Amygdala (tissue), 56 donors: ENCODE measurements around the gene CSGALNACT2.

Experiments used
- DNase-seq, 56 donors: peaks; one replicate each; lab custom pipeline; 2025; lab: John Stamatoyannopoulos, UW

The CSGALNACT2 gene

DNA sequence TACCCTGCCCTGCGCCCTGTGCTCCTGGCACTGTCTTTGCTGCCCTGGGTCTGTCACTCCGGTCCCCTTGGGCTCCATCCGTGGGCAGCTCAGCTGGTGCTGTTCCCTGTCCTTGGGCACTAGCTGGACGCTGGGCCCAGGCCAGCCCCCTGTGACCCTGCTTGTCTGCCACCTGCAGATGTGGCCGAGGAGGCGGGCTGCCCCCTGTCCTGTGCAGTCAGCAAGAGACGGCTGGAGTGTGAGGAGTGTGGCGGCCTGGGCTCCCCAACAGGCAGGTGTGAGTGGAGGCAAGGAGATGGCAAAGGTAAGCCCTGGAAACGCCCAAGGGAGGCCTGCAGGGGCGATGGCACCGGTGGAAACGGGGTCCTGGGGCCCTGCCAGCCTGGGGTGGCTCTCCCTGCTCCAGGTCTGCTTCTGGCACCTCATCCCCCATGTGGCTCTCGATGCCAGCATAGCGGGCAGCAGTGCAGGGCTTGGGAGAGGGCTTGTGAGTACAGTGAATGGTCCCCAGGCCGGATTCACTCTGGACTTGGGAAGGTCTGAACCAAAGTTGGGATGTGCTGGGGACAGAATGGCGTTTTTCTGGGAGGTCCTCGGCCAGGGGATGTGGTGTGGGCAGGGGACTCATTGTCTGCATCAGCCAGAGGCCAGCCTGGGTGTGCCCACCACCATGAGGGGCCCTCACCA lies 26.2 kb upstream of the CSGALNACT2 start:
- DNase-seq: no peak

DNA sequence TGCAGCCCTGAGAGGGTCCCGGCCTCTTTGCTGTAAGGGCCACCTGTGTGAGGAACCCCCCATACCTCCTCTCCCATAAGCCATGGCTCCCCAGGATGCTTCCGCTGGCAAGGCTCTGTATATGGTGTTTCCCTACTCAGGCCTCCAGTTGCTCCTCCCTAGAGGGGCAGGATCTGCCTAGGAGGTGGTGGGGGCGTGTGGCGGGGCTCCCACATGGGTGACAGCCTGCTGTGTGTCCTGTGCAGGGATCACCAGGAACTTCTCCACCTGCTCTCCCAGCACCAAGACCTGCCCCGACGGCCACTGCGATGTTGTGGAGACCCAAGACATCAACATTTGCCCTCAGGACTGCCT lies 25.7 kb upstream of the CSGALNACT2 start:
- no peak for DNase-seq

DNA sequence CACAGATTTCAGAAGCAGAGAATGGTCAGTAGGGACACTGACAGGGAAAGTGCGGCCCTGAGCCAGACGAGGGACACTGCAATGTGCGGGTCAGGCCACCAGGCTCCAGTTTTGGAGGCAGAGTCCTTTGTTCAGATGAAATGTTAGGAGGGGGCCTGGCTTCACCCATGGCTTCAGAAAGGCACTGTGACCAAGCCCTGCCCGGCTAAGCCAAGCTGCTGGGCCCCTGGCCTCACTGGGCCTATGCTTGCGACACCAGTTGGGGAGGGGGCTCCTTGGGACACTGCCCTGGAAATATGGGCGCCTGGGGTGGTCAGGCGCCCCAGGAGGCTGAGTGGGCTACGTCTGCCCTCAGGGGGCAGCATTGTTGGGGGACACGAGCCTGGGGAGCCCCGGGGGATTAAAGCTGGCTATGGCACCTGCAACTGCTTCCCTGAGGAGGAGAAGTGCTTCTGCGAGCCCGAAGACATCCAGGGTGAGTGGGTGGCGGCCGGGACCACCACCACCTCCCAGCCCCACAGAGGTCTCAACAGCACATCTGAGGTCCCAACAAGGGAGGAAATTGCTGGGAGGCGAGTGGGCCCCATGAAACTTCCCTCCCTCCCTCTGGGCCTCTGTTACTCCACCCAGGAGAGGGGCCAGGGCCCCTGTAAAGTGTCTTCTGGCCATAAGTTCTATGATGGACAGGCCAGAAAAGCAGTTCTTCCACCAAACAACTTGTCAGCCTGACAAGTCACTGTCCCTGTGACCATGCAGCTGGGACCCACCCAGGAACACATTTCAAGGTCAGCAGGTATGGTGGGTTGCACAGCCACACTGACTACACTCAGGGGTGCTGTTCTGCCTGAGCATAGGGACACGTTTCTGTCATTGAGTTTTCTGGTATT lies 24.8 kb upstream of the CSGALNACT2 start:
- no peak for DNase-seq

DNA sequence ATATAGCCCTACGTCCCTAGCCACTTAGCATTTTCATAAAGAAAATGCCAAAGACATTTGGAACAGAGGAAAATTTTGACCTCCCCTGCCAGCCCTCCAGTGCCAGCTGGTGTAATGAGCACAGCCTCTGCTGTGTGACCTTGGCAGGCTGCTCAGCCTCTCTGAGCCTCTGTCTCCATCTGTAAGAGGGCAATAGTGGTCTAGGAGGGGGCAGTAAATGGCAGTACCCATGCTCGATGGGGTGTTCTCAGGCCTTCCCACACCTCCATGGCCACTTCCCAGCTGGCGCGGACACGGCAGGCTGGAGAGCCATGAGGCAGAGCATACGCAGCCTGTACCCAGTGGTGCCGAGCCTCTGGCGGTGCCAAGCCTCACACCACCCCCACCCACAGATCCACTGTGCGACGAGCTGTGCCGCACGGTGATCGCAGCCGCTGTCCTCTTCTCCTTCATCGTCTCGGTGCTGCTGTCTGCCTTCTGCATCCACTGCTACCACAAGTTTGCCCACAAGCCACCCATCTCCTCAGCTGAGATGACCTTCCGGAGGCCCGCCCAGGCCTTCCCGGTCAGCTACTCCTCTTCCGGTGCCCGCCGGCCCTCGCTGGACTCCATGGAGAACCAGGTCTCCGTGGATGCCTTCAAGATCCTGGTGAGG lies 24.0 kb upstream of the CSGALNACT2 start:
- no peak for DNase-seq

DNA sequence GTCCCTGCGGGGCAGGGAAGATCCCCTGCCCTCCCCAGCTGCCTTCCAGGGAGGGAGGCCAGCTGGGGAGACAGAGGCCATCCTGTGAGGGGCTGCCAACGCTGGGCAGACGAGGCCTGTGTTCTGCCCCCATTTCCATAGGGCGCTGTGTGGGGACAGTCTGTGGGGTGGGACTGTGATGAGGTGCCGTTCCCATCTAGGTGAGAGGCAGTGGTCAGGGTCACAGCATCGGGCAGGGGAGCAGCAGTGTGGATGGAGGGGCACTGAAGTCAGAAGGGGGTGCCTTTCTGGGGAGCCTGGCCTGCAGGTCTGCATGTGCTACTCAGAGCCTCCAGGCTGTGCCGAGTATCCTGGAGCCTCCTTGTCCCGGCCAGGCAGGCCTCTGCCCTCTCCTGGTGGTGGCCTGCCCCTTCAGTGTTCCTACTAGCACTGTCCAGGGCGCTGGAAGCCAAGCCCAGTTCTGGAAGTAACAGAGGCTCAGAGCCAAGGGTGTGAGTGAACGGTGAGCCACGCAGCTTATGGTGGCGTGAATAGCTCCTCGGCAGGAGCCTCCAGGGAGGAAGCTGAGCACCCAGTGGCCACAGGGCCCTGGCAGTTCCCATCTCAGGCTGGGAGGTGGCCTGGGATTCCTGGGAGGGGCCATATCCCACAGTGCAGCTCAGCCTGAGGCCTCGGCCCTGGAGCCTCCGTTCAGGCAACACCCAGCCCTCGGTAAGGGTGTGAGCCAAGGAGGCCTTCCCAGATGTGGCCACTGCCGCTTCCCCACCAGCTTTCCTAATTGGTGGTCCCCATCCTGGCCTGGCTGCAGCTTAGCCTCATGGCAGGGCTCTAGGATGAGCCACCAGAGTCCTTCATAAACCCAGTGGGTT lies 23.3 kb upstream of the CSGALNACT2 start:
- DNase-seq: no peak

DNA sequence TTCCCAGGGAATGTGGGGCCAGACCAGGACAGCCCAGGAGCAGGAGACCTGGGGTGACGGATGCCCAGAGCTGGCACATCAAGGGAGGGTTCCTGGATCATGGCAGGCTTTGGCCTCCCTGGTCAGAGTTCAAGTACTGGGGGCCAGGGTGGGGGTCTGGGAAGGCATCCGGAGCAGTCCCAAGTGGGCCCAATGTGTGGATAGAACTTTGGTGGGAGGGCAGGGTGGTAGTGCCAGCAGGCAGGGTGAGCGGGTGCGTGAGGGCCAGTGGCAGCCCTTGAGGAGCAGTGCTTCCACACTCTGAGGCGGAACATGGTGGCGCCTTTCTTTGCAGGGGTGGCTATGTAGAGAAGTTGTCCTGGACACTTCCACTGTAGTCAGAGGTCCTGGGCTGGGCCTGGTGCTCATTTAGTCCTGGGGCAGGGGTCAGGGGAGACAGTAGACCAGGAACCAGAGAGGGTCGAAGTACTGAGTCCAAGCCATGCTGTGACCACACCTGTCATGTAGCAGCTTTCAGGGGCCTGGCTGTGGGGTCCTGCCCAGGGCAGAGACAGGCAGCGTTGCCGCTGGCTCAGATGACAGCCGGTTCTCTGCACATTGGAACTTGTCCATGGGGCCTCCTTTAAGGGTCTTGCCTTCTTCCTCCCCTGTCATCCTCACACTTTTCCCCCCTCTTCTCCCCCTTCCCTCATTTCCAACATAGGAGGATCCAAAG lies 22.2 kb upstream of the CSGALNACT2 start:
- no peak for DNase-seq

DNA sequence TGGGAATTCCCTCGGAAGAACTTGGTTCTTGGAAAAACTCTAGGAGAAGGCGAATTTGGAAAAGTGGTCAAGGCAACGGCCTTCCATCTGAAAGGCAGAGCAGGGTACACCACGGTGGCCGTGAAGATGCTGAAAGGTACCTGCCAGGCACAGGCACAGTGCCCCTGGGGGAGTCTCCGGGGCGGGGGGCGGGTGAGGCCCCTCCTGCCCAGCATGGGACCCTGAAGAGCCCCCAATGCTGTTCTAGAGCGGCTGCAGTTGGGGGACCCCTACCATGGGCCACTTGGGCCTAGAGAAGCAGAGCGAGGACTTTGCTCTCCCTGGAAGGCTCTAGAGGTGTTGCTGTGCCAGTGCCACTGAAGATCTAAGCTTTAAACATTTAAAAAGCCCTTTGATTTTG lies 21.6 kb upstream of the CSGALNACT2 start:
- no peak for DNase-seq

DNA sequence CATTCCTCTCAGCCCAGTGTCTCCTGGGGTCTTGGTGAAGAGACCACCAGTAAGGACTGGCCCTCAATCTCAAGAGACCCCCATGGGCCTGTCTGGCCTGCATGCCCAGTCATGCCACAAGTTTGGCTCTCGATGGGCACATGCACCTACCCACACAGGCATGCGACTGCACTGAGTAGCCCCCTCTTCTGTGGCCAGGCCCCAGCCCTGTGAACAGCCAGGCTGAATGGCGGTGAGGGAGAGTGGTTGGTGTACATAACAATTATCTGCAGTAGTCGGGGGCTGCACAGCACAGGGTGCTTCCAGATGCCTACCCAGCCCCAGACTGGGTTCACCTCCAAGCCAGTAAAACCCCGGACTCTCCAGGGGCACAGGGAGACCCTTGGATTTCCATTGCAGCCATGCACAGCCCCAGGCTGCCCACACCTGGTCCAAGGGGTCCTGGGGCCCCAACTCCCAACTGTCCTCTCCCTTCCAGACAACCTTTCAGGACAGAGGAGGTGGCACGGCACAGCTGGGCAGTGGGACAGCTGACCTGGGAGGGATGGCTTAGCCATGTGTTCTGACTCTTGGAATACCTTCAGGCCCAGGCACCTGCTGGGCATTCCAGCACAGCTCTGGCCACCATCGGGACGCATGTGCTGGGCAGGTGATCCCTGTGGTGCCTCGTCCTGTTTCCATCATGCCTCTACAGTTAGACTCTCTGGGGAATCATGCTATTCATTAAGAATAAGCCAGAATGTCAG lies 21.0 kb upstream of the CSGALNACT2 start:
- no peak for DNase-seq

DNA sequence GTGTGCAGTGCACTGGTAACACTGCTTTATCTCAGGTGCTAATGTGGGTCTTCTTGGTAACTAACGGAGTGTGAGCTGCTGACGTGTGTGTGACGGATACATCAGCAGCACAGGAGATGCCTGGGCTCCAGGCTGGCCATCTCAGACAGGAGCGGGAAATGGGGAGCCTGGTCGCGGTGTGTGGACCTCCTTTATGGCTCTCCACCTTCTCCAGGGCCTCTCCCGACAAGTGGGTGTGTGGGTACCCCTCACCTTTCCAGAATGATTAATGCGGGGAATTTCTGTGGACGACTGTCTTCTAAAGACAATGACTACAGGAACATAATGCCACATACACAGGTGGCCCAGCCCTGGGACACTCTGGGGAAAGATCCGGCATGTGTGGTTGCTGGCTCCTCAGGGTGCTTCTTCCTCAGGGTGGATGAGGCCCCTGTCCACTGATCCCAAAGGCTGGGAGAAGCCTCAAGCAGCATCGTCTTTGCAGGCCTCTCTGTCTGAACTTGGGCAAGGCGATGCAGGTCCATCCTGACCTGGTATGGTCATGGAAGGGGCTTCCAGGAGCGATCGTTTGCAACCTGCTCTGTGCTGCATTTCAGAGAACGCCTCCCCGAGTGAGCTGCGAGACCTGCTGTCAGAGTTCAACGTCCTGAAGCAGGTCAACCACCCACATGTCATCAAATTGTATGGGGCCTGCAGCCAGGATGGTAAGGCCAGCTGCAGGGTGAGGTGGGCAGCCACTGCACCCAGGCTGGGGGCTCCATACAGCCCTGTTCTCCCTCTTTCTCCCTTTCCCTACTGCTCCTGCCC lies 20.3 kb upstream of the CSGALNACT2 start:
- DNase-seq: no peak

DNA sequence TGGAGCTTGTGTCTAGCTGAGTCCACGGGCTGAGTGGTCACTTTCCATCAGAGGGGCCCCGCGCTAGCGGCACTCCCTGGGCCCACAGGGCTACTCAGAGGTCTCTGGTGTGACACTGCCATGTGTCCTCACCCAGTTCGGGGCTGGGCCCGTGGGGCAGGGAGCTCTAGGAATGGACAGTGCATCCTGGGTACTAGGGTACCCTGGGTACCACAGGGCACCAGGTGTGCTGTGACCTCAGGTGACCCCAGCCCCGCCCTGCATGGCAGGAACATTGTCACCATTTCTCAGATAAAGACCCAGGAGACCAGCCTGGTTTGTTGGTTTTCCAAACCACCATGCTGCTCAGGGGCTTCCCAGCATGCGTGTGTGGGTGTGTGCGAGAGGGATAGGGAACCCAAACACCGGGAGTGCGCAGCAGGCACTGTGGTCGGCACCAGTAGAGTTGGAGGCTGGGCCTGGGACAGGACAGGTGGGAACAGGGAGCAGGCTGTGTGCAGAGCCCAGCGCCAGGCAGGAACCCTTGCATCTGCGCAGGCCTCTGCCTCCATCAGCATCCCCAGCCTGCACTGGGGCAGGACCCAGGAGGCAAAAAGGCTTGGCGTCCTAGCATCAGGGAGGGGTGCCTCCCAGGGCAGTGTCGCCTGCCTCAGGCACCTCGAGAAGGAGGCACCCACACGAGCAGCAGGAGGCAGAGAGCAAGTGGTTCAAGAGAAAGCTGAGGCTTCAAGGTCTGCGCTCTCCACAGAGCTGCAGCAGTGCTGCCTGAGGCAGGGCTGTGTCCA lies 19.4 kb upstream of the CSGALNACT2 start:
- DNase-seq: no peak

DNA sequence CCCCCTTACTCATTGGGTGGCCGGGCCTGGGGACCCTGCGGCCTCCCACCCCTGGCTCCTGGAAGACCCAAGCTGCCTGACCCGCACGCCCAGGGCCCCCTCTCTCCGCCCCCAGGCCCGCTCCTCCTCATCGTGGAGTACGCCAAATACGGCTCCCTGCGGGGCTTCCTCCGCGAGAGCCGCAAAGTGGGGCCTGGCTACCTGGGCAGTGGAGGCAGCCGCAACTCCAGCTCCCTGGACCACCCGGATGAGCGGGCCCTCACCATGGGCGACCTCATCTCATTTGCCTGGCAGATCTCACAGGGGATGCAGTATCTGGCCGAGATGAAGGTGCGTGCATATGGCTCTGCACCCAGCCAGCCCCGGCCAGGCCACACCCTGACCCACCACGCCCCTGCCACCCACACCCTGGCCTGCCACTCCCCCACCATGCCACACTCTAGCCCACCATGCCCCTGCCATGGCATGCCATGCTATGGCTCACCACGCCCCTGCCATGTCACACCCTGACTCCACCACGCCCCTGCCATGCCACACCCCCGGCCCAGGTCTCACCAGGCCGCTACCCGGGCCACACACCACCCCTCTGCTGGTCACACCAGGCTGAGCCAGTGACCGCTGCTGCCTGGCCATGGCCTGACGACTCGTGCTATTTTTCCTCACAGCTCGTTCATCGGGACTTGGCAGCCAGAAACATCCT lies 18.7 kb upstream of the CSGALNACT2 start:
- DNase-seq: no peak

DNA sequence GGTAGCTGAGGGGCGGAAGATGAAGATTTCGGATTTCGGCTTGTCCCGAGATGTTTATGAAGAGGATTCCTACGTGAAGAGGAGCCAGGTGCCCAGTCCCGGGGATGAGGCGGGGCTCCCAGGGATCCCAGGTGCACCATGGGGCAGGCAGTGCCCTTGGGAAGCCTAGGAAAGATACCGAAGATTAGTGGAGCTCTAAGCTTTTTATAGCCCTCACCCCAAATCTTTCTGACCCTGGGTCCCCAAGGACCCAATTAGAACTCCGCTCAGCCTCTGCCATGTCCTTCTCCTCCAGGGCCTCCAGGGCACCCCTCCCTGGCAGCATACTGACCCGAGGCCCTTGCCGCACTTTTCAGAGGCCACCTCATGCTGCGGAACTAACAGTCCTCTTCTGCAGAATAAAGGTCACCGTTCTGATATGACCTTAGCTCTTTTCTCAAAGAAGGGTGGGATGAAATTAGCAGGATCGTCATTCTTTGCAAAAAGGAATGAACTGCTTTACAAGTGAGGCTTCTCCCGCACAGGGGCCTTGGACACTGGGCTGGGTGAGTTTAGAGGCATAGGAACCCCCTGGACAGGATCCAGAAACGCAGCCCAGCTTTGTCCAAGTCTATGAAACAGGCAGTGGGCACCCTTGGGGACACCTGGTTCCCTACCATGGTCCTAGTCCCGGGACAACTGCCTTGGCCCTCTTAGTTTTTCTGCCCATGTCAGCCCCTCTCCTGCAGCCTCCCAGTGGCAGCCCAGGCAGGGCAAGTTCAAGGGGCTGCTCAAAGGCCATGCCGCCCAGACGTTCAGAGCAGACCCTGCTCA lies 17.9 kb upstream of the CSGALNACT2 start:
- no peak for DNase-seq

DNA sequence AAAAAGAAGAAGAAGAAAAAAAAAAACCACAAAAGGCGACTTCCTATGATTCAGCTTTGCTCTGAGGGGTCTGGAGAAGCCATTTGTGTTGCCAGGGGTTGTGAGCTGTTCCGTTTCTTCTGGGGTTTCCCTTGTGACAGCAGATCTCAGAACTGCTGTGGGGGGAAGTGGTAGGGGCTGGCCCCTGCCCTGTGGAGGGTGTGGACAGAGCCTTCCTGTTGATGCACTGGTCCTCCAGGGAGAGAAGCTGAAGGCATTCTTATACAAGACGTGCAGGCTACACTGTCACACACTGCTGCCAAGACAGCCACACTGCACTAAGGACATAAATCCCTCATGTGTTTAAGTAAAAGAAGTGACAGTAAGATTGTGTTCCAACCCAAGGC lies 17.3 kb upstream of the CSGALNACT2 start:
- no peak for DNase-seq

DNA sequence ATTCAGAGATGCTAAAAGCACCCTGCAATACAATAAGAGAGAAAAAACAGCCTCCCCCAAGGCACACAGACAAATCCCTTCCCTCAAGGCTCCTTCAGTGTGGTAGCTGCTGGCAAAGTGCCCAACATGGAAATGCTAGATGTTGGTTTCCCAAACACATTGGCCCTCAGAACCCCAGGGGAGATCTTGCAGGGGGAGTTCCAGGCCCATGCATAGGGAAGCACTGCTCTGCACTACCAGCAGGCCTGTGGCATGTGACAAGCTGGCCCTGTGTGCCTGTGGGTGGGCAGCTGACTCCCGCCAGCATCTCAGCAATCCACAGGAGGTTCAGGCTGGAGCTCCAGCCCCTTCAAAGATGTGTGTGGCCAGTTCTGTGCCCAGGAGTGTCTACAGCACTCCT lies 16.8 kb upstream of the CSGALNACT2 start:
- DNase-seq: no peak

DNA sequence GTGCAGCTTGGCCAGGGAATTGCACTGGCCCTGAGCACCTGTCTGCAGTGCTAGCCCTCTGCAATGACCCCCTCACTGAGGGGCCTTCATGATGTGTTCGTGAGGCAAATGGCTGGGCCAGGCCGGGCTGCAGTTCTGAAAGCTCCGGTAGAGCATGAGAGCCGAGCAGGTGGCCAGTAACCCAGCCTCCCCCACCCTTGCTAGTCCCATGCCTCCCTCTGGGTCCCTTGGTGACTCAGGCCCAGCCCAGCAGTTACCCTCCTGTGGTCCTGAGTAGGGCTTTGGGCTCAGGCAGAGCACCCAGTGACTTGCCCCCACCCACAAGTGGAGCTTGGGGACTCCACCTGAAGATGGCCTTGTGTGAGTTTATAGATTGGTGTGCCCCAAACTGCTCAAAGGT lies 16.1 kb upstream of the CSGALNACT2 start:
- no peak for DNase-seq

DNA sequence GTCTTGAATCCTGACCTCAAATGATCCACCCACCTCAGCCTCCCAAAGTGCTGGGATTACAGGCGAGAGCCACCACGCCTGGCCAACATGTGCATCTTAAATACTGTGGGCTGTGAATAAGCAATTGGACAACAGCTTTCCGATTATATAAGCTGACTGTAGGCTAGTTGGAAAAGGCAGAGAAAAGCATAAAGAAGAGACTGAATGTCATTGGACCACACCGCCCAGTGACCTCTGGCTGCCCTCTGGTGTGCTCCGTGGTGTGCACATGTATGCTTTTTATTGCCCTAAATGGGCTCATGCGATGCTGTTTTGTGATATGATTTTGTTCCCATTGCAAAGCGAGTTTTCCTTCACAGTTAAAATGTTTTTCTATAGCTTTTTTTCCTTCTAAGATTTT lies 15.4 kb upstream of the CSGALNACT2 start:
- DNase-seq: no peak
